Uterus (tissue), 2 donors: ENCODE measurements around the gene MSH6.

Source experiments
- POLR2A ChIP-seq, 2 donors: fragments of 450-650 bp; IDR thresholded peaks; one replicate each; pipeline ENCODE4 v1.6.1; 2016; ENCODE audit warnings: antibody characterized with exemption in 2 of 2, mild to moderate bottlenecking in 1 of 2, moderate library complexity in 1 of 2
- TF ChIP-seq, protein P1 (sequence below), 4 experiments: fragments of 200-600 bp in 2 of 4; fragments of 450-650 bp in 2 of 4; sonication (generic) in 2 of 4; IDR thresholded peaks; one replicate each; pipeline ENCODE4 v1.5.1; 2016 to 2019; ENCODE audit warnings: antibody characterized with exemption in 4 of 4, mild to moderate bottlenecking in 2 of 4, moderate library complexity in 1 of 4

DNA sequence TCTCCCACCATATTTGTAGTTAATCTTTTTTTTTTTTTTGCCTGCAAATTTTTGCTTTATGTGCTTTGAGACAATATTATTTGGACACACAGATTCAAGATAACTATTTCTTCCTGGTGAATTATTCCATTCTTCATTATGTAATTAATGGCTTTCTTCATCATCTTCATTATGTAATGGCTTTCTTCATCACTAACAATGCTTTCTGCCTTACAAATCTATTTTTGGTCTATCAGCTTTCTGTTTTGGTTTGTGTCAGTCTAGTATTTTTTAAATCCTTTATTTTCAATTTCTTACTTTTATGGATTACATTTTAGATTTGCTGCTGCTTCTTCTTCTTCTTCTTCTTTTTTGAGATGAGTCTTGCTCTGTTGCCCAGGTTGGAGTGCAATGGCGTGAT is 60.5 kb downstream of the MSH6 start:
- TF ChIP-seq, protein P1, sequence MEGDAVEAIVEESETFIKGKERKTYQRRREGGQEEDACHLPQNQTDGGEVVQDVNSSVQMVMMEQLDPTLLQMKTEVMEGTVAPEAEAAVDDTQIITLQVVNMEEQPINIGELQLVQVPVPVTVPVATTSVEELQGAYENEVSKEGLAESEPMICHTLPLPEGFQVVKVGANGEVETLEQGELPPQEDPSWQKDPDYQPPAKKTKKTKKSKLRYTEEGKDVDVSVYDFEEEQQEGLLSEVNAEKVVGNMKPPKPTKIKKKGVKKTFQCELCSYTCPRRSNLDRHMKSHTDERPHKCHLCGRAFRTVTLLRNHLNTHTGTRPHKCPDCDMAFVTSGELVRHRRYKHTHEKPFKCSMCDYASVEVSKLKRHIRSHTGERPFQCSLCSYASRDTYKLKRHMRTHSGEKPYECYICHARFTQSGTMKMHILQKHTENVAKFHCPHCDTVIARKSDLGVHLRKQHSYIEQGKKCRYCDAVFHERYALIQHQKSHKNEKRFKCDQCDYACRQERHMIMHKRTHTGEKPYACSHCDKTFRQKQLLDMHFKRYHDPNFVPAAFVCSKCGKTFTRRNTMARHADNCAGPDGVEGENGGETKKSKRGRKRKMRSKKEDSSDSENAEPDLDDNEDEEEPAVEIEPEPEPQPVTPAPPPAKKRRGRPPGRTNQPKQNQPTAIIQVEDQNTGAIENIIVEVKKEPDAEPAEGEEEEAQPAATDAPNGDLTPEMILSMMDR (IDR thresholded peaks at IDR 0.05): no peak
- no peak for TF ChIP-seq POLR2A (IDR thresholded peaks at IDR 0.05)
